Occipital lobe (tissue), 2 donors: ENCODE data around the gene GFRAL. TPM values are rescaled to one million over a fixed set of nuclear protein-coding genes. Genes with fewer than 3 reads are reported as not detected.
"Not testable (repeated sequence)": the region's sequence is repeated elsewhere in the genome, so short reads cannot be mapped to it uniquely, and the experiment has no call there.

ENCODE experiments used
- DNase-seq: peaks from one replicate; lab custom pipeline; 2025; lab: John Stamatoyannopoulos, UW
- total RNA-seq: library from RNA; depleted of rRNA; stranded (reverse); fragments of >200 nt; gene quantifications from one replicate; pipeline ENCODE4 v1.2.3, GENCODE V29; 2014

The GFRAL gene
- total RNA-seq, result not detected

DNA sequence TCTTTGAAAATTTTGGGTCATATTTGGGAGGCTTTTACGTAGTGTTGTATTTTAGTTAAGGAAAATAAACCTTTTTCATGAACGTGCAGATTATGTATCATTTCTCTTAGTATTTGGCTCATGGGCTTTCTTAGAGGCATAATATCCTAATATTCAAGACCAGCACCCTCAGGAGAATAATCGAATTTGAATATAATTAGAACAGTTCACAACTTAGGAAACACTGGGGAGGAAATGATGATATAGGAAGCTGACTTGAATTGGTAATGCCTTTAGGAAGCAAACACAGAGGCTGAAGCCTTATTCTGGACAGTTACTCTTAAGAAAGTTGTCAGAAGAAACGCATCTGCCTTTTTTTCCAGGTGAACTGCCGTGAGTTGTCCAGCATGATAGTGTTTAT lies at the start of gene GFRAL:
Gene GFRAL (plus strand): TSS at position 301 of the 400 bp plus-strand sequence. CDS start 86 bp downstream, at position 387.
- no peak for DNase-seq

DNA sequence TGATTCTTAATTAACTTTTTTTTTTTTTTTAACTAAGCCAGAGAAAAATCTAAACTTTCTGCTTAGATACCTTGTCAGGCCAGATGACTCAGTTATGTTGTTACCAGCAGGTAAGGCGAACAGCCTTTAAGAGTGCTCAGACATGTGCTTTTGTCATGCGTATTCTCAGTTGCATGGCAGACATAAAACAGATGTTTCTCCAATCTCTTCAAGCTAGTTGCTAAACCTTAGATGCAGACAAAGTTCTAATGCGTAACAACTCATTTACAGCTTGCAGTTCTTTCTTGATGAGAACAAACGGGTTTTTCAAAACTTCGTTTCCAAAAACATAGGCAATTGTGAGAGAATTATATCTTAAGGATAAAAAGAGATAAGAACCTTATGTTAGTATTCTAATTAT lies 49.6 kb upstream of the GFRAL start:
- no peak for DNase-seq

- DNase-seq, result no peak
Observed at GRCh38 chr6:55281215-55281614, 46.1 kb upstream of the GFRAL start.

DNA sequence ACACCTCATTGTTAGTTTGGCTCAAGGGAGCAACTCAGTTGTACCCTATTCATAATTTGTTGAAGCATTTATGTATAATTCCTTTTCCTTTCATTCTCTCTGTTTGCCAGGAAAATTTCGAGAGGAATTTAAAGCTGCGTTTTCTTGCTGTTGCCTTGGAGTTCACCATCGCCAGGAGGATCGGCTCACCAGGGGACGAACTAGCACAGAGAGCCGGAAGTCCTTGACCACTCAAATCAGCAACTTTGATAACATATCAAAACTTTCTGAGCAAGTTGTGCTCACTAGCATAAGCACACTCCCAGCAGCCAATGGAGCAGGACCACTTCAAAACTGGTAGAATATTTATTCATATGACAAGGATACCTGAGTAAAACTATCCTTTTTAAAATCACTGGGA lies 45.2 kb upstream of the GFRAL start:
- no peak for DNase-seq

DNA sequence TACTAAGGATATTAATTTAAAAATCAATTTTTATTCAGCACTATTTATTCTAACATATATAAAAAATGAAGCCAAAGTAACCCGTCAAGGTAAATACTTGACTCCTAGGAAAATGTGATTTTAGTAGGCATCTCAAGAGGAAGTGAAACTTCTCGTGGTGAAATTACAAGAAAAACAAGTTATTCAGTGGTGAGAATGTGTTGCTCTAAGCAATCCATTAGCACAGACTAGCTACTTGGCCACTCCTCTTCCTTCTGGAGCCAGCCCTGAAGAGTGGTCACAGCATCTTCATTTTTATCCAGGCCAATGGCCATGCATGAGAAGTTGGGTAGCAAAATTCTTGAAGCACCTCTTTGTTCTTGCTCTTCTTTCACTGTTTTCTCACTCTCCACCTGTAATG lies 40.4 kb upstream of the GFRAL start:
- no peak for DNase-seq

- DNase-seq, result no peak
Observed at GRCh38 chr6:55290736-55291135, 36.5 kb upstream of the GFRAL start.

GRCh38 chr6:55293116-55293515 lies 34.2 kb upstream of the GFRAL start:
- DNase-seq, result no peak

DNA sequence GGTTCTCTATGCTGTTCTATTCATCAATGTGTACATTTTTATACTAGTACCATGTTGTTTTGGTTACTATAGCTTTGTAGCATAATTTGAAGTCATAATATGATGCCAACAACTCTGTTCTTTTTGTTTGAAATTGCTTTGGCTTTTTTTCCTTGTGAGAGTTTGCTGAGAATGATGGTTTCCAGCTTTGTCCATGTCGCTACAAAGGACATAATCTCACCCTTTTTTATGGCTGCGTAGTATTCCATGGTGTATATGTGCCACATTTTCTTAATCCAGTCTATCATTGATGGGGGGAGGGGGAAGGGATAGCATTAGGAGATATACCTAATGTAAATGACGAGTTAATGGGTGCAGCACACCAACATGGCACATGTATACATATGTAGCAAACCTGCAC lies 30.1 kb upstream of the GFRAL start:
- DNase-seq, result not testable (repeated sequence)

DNA sequence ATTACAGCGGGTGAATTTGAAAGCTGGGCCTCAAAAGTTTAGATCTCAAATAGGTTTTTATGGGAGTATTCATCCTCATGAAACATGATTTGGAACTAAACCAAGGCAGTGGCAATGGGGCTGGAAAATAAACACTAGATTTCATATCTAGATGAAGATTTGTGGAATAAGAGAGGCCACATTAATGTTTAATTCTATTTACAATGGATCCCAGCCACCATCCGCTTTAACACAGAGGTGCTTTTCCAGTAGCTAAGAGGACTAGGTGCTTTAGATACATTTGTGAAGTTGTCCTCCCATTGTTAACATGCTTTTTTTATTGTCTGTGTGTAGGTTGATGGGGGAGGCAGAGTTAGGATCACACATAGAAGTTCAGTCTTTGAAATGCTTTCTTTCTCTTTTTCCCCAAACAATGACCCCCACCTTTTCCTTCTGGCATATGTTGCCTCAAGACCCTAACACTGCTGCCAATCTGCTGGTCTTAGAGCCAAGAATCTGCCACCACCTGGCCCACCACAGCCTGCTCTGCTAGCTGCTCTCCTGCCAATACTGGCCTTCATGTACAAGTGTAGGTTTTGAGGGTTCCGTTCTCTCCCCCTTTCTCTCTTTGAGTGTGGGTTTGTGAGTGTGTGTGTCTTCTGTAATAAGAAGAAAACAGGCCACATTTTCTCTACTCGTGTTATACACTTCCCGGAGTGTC lies 27.8 kb upstream of the GFRAL start:
- DNase-seq, result no peak

DNA sequence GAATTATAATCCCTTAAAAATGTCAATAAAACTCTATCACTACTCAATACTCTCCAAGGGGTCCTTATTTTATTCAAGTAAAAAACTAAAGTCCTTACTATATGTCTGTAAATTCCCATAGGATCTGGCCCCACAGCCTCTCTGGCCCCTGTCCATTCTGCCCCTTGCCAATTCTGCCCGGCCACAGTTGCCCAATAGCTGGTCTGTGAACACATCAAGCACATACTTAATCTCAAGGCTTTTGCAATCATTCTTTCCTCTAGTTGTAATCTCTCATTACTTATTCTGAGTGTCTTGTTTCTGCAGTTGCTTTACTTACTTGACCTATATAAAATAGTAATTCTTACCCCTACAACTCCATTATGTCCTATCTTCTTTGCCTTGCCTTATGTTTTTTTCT lies 22.5 kb upstream of the GFRAL start:
- DNase-seq, result no peak

DNA sequence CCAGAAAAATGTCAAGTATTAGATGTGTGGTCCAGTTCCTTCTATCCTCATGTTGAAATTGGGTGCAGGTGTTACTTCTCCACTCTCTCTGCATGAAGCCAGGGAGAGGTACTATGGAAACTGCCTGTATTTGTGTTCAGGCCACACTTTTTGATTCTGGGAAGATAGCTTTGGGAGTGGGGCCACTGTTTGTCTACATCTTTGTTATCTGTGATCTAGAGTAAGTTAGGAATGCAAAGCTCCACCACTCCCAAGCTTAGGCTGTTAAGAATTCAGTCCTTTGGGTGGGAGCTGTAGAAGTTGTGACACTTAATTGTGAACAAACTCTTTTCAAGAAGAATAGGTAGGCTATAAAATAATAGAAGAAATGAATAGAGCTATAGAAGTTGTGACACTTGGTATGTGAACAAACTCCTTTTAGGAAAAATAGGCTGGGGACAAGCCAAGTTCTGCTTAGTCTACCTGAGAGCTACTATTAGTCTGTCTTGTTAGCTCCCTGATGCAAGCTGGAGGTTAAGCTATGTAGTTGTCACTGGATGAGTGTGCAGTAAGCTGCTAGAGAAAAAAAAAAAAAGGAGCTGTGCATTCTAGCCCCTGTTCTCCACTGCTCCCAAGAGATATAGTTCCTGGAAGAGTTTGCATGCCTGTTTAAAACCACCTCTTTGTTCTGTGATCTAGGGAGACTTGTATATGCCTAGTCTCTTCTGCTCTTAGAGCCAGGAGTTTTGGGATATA lies 7.1 kb upstream of the GFRAL start:
- no peak for DNase-seq

- no peak for DNase-seq
Observed at GRCh38 chr6:55320696-55321086, 6.6 kb upstream of the GFRAL start.

GRCh38 chr6:55377150-55377549 lies 49.9 kb downstream of the GFRAL start:
- no peak for DNase-seq

DNA sequence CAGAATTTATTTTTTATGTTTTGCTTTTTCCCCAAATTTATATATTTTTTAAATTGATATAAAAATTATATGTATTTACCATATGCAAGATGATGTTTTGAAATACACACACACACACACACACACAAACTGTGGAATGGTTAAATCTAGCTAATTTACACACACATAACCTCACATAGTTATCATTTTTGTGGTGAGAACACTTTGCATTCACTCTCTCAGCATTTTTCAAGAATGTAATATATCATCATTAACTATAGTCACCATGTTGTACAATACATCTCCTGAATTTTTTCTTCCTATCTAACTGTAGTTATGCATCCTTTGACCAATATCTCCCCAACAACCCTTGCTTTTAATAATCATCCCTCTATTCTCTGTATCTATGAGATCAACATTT lies 52.2 kb downstream of the GFRAL start:
- no peak for DNase-seq

GRCh38 chr6:55379895-55380294 lies 52.6 kb downstream of the GFRAL start:
- DNase-seq, result no peak

- no peak for DNase-seq
Observed at GRCh38 chr6:55388211-55388610, 60.9 kb downstream of the GFRAL start.

GRCh38 chr6:55395871-55396270 lies 68.6 kb downstream of the GFRAL start:
- DNase-seq, result no peak

DNA sequence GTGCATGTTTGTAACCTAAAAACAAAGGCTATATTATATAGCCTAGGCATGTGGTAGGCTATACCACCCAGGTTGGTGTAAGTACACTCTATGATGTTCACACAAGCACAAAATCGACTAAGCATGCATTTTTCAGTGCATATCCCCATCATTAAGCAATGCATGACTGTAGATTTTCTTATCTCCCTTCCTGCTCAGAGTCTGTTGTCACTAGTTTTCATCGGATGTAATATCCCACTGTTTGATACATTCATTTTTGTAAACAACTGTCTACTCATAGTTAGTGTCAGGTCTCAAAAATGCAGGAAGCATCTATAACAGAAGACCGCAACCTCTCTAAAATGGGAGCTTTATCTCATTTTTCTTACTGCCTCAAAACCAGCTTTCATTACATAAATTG lies 70.7 kb downstream of the GFRAL start:
- no peak for DNase-seq

DNA sequence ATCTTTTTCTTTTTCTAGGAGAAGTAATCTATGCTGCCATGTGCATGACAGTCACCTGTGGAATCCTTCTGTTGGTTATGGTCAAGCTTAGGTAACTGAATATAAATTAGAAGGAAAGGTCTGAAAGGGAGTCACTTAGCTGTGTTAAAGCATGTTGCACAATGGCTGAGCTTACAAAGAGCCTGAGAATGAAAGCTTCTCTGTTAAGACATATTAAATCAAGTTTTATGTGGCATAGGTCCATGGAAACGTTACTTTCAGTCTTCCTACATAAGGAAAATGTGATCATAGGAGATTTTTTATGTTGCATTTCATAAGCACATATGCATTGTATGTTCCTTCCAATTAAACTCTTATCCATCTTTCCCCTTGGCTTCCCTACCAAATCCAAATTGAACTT lies 72.1 kb downstream of the GFRAL start:
- DNase-seq, result no peak

DNA sequence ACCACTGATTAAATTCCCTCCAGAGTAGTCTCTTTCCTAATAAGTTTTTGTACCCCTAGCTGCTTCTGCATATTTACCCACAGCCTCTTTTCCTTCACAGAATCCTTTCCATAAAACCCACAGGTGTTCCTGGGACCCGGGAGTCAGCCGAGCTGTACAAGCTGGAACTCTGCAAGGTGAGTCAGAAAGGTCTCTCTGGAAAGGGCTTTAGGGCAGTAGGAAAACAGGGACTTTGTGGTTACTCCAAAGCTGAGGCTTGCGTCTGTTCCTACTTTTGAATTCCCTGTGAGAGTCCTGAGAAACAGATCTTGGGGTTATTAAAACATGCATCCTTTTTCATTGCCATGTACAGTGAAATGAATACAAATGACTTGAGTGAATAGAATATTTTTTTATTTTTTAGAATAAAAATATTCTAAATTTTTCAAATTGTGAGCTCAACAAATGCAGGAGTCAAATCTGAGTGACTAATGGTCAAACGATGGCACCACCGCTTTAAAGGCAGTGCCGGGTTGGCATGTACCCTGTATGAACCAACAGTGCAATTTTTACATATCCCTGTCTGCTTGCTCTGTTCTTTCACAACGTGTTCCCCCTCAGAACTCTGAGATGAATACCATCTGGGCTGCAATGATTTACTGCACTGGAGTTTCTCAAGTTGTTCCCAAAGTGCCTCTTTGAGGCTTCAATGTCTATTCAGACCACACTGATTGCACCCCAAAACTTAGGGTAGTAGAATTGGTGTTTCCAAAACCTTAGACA lies 78.4 kb downstream of the GFRAL start:
- no peak for DNase-seq

- no peak for DNase-seq
Observed at GRCh38 chr6:55410674-55411073, 83.4 kb downstream of the GFRAL start.

GRCh38 chr6:55423933-55424332 lies 96.7 kb downstream of the GFRAL start:
- DNase-seq, result no peak
